GM11168 (cell line): ENCODE results near the gene NOBOX.
"Not testable (repeated sequence)": the region's sequence is repeated elsewhere in the genome, so short reads cannot be mapped to it uniquely, and the experiment has no call there.

Experiments used
- in situ Hi-C: fragments of 300-500 bp; cut with MboI; formaldehyde crosslinking; loops from one replicate; pipeline ENCODE4 v1.12.0; 2022; ENCODE audit warnings: low sequenced_read_pairs; ENCODE audit not compliant: unreplicated experiment

Gene NOBOX

GRCh38 chr7:144403649-144404061 is at the start of gene NOBOX:
Gene NOBOX, minus strand, starts transcription at chr7:144403693.
- in situ Hi-C loops = no loop called here

GRCh38 chr7:144452064-144452463 is 48.6 kb upstream of the NOBOX start:
- in situ Hi-C loops = no loop called here

- in situ Hi-C loops = no loop called here
Measured at GRCh38 chr7:144445590-144445989, 42.1 kb upstream of the NOBOX start.

- in situ Hi-C loops = no loop called here
Measured at GRCh38 chr7:144439717-144440205, 36.3 kb upstream of the NOBOX start.

GRCh38 chr7:144438759-144439158 is 35.3 kb upstream of the NOBOX start:
- in situ Hi-C loops = no loop called here

GRCh38 chr7:144437370-144438191 is 34.1 kb upstream of the NOBOX start:
- in situ Hi-C loops = no loop called here

- in situ Hi-C loops = no loop called here
Measured at GRCh38 chr7:144436500-144436899, 33.0 kb upstream of the NOBOX start.

GRCh38 chr7:144428431-144428830 is 24.9 kb upstream of the NOBOX start:
- in situ Hi-C loops = no loop called here

- in situ Hi-C loops = not testable (repeated sequence)
Measured at GRCh38 chr7:144427539-144427938, 24.0 kb upstream of the NOBOX start.

- in situ Hi-C loops = not testable (repeated sequence)
Measured at GRCh38 chr7:144418931-144419330, 15.4 kb upstream of the NOBOX start.

- in situ Hi-C loops = no loop called here
Measured at GRCh38 chr7:144416341-144416740, 12.8 kb upstream of the NOBOX start.

GRCh38 chr7:144415858-144416257 is 12.4 kb upstream of the NOBOX start:
- in situ Hi-C loops = no loop called here

- in situ Hi-C loops = no loop called here
Measured at GRCh38 chr7:144414815-144415214, 11.3 kb upstream of the NOBOX start.

- in situ Hi-C loops = no loop called here
Measured at GRCh38 chr7:144410441-144410840, 6.9 kb upstream of the NOBOX start.

GRCh38 chr7:144408121-144408520 is 4.6 kb upstream of the NOBOX start:
- in situ Hi-C loops = no loop called here

- in situ Hi-C loops = no loop called here
Measured at GRCh38 chr7:144407266-144407931, 3.9 kb upstream of the NOBOX start.

- in situ Hi-C loops = no loop called here
Measured at GRCh38 chr7:144404946-144405345, 1.5 kb upstream of the NOBOX start.

- in situ Hi-C loops = no loop called here
Measured at GRCh38 chr7:144403102-144403501, 391 bp downstream of the NOBOX start.

GRCh38 chr7:144401490-144401889 is 2.0 kb downstream of the NOBOX start:
- in situ Hi-C loops = no loop called here

- in situ Hi-C loops = no loop called here
Measured at GRCh38 chr7:144399946-144400345, 3.5 kb downstream of the NOBOX start.

- in situ Hi-C loops = no loop called here
Measured at GRCh38 chr7:144398911-144399310, 4.6 kb downstream of the NOBOX start.
